Uterus (tissue), 4 donors: Measurements from ENCODE around the gene MAB21L2. TPM values are rescaled to one million over a fixed set of nuclear protein-coding genes. Genes with fewer than 3 reads are reported as not detected.

Source experiments
- DNase-seq, 2 donors: peaks; one replicate each; pipeline ENCODE4 v3.0.0-alpha.2; 2019 to 2020
- H3K27ac ChIP-seq, 2 donors: fragments of 200-600 bp; sonication (generic); 1 replicate in 1 of 2; 2 replicates in 1 of 2; pipeline ENCODE4 v1.5.1; 2016 to 2018
- H3K27me3 ChIP-seq, 2 donors: fragments of 200-600 bp; sonication (generic); one replicate each; pipeline ENCODE4 v1.5.1; 2018 to 2019; ENCODE audit warnings: control low read depth in 1 of 2
- H3K36me3 ChIP-seq, 2 donors: fragments of 200-600 bp; sonication (generic); one replicate each; pipeline ENCODE4 v1.5.1; 2019; ENCODE audit warnings: control low read depth in 1 of 2
- H3K4me1 ChIP-seq, 2 donors: fragments of 200-600 bp; sonication (generic); one replicate each; pipeline ENCODE4 v1.5.1; 2018 to 2019; ENCODE audit warnings: control low read depth in 1 of 2
- H3K4me3 ChIP-seq, 2 donors: fragments of 200-600 bp; sonication (generic); 1 replicate in 1 of 2; 2 replicates in 1 of 2; pipeline ENCODE4 v1.5.1; 2018 to 2019; ENCODE audit warnings: mild to moderate bottlenecking in 1 of 2
- H3K9me3 ChIP-seq, 2 donors: fragments of 200-600 bp; sonication (generic); one replicate each; pipeline ENCODE4 v1.5.1; 2019; ENCODE audit warnings: control low read depth in 1 of 2
- POLR2A ChIP-seq, 2 donors: fragments of 450-650 bp; IDR thresholded peaks; one replicate each; pipeline ENCODE4 v1.6.1; 2016; ENCODE audit warnings: antibody characterized with exemption in 2 of 2, mild to moderate bottlenecking in 1 of 2, moderate library complexity in 1 of 2
- intact Hi-C: fragments of 100-400 bp; cut with DNase I; formaldehyde crosslinking; loops from one replicate; pipeline ENCODE4 v1.15.1; 2023; ENCODE audit warnings: low total_unique reads
- total RNA-seq, 4 donors: library from RNA; depleted of rRNA in 3 of 4; stranded (reverse); fragments of >200 nt in 3 of 4; gene quantifications; one replicate each; pipeline versions ENCODE4 v1.1.0 to v1.2.4, GENCODE V29; 2014 to 2023
- TF ChIP-seq, protein P1 (sequence below), 4 experiments: fragments of 200-600 bp in 2 of 4; fragments of 450-650 bp in 2 of 4; sonication (generic) in 2 of 4; IDR thresholded peaks; one replicate each; pipeline ENCODE4 v1.5.1; 2016 to 2019; ENCODE audit warnings: antibody characterized with exemption in 4 of 4, mild to moderate bottlenecking in 2 of 4, moderate library complexity in 1 of 4
- donor health status: DM: yes; HTN: yes; CAD: no.

Gene MAB21L2
- total RNA-seq, 4 donors from 2014 or later, result not detected

GRCh38 chr4:150569384-150569987 lies 12.5 kb upstream of the MAB21L2 start:
- DNase-seq, result no peak
- TF ChIP-seq, protein P1, sequence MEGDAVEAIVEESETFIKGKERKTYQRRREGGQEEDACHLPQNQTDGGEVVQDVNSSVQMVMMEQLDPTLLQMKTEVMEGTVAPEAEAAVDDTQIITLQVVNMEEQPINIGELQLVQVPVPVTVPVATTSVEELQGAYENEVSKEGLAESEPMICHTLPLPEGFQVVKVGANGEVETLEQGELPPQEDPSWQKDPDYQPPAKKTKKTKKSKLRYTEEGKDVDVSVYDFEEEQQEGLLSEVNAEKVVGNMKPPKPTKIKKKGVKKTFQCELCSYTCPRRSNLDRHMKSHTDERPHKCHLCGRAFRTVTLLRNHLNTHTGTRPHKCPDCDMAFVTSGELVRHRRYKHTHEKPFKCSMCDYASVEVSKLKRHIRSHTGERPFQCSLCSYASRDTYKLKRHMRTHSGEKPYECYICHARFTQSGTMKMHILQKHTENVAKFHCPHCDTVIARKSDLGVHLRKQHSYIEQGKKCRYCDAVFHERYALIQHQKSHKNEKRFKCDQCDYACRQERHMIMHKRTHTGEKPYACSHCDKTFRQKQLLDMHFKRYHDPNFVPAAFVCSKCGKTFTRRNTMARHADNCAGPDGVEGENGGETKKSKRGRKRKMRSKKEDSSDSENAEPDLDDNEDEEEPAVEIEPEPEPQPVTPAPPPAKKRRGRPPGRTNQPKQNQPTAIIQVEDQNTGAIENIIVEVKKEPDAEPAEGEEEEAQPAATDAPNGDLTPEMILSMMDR (IDR thresholded peaks at IDR 0.05), result no peak
- no peak for TF ChIP-seq POLR2A (IDR thresholded peaks at IDR 0.05)
- Histone ChIP-seq H3K36me3 (no peaks in the 10 kb centered on the region), H3K27ac (no peak overlapping the region), H3K27me3 (no peaks in the 10 kb centered on the region), H3K9me3 (no peaks in the 10 kb centered on the region), H3K4me1 (no peaks in the 10 kb centered on the region), H3K4me3 (no peak overlapping the region)
- intact Hi-C loops, result no loop called here

- Histone ChIP-seq H3K36me3 (no peaks in the 10 kb centered on the region), H3K4me1 (no peaks in the 10 kb centered on the region), H3K4me3 (no peak overlapping the region), H3K27ac (no peak overlapping the region), H3K27me3 (no peaks in the 10 kb centered on the region), H3K9me3 (no peaks in the 10 kb centered on the region)
- intact Hi-C loops, result no loop called here
- no peak for TF ChIP-seq POLR2A (IDR thresholded peaks at IDR 0.05)
- TF ChIP-seq, protein P1 (IDR thresholded peaks at IDR 0.05), result no peak
- DNase-seq, result no peak
These were observed 11.9 kb upstream of the MAB21L2 start for GRCh38 chr4:150569998-150570535.

- Histone ChIP-seq H3K9me3 (no peaks in the 10 kb centered on the region), H3K27me3 (no peaks in the 10 kb centered on the region), H3K27ac (no peak overlapping the region), H3K4me3 (no peak overlapping the region), H3K4me1 (no peaks in the 10 kb centered on the region), H3K36me3 (no peaks in the 10 kb centered on the region)
- intact Hi-C loops, result no loop called here
- no peak for DNase-seq
- TF ChIP-seq, protein P1 (IDR thresholded peaks at IDR 0.05), result no peak
- no peak for TF ChIP-seq POLR2A (IDR thresholded peaks at IDR 0.05)
These were observed 11.1 kb upstream of the MAB21L2 start for GRCh38 chr4:150570862-150571261.

- TF ChIP-seq, protein P1 (IDR thresholded peaks at IDR 0.05), result no peak
- no peak for TF ChIP-seq POLR2A (IDR thresholded peaks at IDR 0.05)
- Histone ChIP-seq H3K4me3 (no peak overlapping the region), H3K36me3 (no peaks in the 10 kb centered on the region), H3K27me3 (no peaks in the 10 kb centered on the region), H3K4me1 (no peaks in the 10 kb centered on the region), H3K27ac (no peak overlapping the region), H3K9me3 (no peaks in the 10 kb centered on the region)
- DNase-seq, result no peak
- intact Hi-C loops, result no loop called here
These were observed 9.0 kb upstream of the MAB21L2 start for GRCh38 chr4:150572704-150573504.

- Histone ChIP-seq H3K4me1 (no peaks in the 10 kb centered on the region), H3K9me3 (no peaks in the 10 kb centered on the region), H3K27me3 (no peaks in the 10 kb centered on the region), H3K4me3 (no peak overlapping the region), H3K27ac (no peak overlapping the region), H3K36me3 (no peaks in the 10 kb centered on the region)
- intact Hi-C loops, result no loop called here
- no peak for DNase-seq
- TF ChIP-seq, protein P1 (IDR thresholded peaks at IDR 0.05), result no peak
- TF ChIP-seq POLR2A (IDR thresholded peaks at IDR 0.05), result no peak
These were observed 8.4 kb upstream of the MAB21L2 start for GRCh38 chr4:150573534-150573933.
